Measurements from ENCODE around the gene WDR43. TPM values are rescaled to one million over a fixed set of nuclear protein-coding genes. Genes with fewer than 3 reads are reported as not detected.

Gene WDR43
- total and polyA plus RNA-seq, 3 experiments from 2014 or later = 40.0 to 186 (median 169) TPM

GRCh38 chr2:28904295-28904694 lies 9.8 kb downstream of the WDR43 start:
- Mint-ChIP-seq H3K27ac (no peak overlapping the region), H3K27me3 (no peaks in the 10 kb centered on the region), H3K4me1 (peaks cover 32 to 53% (median 48%) of the 10 kb centered on the region in 3 donors), H3K36me3 (peaks cover 0 to 72% (median 17%) of the 10 kb centered on the region in 3 donors), H3K9me3 (no peaks in the 10 kb centered on the region), H3K4me3 (no peak overlapping the region)
- Histone ChIP-seq H3K27me3 (ENCODE audit: insufficient read depth, low read length, poor library complexity, severe bottlenecking) (no peaks in the 10 kb centered on the region), H3K27ac (ENCODE audit: low read depth, low read length) (no peak overlapping the region), H3K4me1 (ENCODE audit: insufficient read depth, low read length) (peaks cover 3% of the 10 kb centered on the region), H3K36me3 (ENCODE audit: insufficient read depth, low read length) (peaks cover 28% of the 10 kb centered on the region), H3K4me3 (ENCODE audit: low read length) (no peak overlapping the region), H3K9me3 (ENCODE audit: low read length) (no peaks in the 10 kb centered on the region)
- DNase-seq = no peak
- ChIA-PET POLR2A (no interaction called here), CTCF (no interaction called here)

GRCh38 chr2:28904802-28905457 lies 10.5 kb downstream of the WDR43 start:
- no peaks in the 10 kb centered on the region for H3K9me3 ChIP-seq (ENCODE audit: low read length)
- Mint-ChIP-seq H3K27me3 (no peaks in the 10 kb centered on the region), H3K9me3 (no peaks in the 10 kb centered on the region), H3K4me3 (no peak overlapping the region), H3K36me3 (peaks cover 0 to 78% (median 19%) of the 10 kb centered on the region in 3 donors), H3K27ac (peak overlapping the region in 5 of 8 donors; percentile 0 to 82 (median 42)), H3K4me1 (peaks cover 25 to 53% (median 41%) of the 10 kb centered on the region in 3 donors)
- DNase-seq = no peak
- no peaks in the 10 kb centered on the region for H3K4me1 ChIP-seq (ENCODE audit: insufficient read depth, low read length)
- H3K4me3 ChIP-seq (ENCODE audit: low read length) = no peak overlapping the region
- no peak overlapping the region for H3K27ac ChIP-seq (ENCODE audit: low read depth, low read length)
- POLR2A ChIA-PET = no interaction called here
- H3K36me3 ChIP-seq (ENCODE audit: insufficient read depth, low read length) = peaks cover 34% of the 10 kb centered on the region
- CTCF ChIA-PET = no interaction called here
- no peaks in the 10 kb centered on the region for H3K27me3 ChIP-seq (ENCODE audit: insufficient read depth, low read length, poor library complexity, severe bottlenecking)

- no peaks in the 10 kb centered on the region for H3K27me3 Mint-ChIP-seq
- peak overlapping the region in 2 of 8 donors; percentile 0 to 48 for H3K27ac Mint-ChIP-seq
- H3K4me3 Mint-ChIP-seq = no peak overlapping the region
- H3K27ac ChIP-seq (ENCODE audit: low read depth, low read length) = no peak overlapping the region
- peaks cover 37% of the 10 kb centered on the region for H3K36me3 ChIP-seq (ENCODE audit: insufficient read depth, low read length)
- DNase-seq = no peak
- H3K9me3 Mint-ChIP-seq = no peaks in the 10 kb centered on the region
- H3K36me3 Mint-ChIP-seq = peaks cover 0 to 83% (median 23%) of the 10 kb centered on the region in 3 donors
- no peaks in the 10 kb centered on the region for H3K27me3 ChIP-seq (ENCODE audit: insufficient read depth, low read length, poor library complexity, severe bottlenecking)
- peaks cover 22 to 54% (median 37%) of the 10 kb centered on the region in 3 donors for H3K4me1 Mint-ChIP-seq
- POLR2A ChIA-PET = interaction anchor here (0.7 kb wide), 1 partner anchor 44 kb away, joined by 4 read pairs; no protein-coding TSS in a partner anchor
- no peak overlapping the region for H3K4me3 ChIP-seq (ENCODE audit: low read length)
- no peaks in the 10 kb centered on the region for H3K4me1 ChIP-seq (ENCODE audit: insufficient read depth, low read length)
- CTCF ChIA-PET = no interaction called here
- no peaks in the 10 kb centered on the region for H3K9me3 ChIP-seq (ENCODE audit: low read length)
Observed at GRCh38 chr2:28905533-28905932, 11.1 kb downstream of the WDR43 start.

GRCh38 chr2:28906376-28906775 lies 11.9 kb downstream of the WDR43 start:
- no peak overlapping the region for H3K27ac ChIP-seq (ENCODE audit: low read depth, low read length)
- no peak overlapping the region for H3K4me3 Mint-ChIP-seq
- H3K4me1 ChIP-seq (ENCODE audit: insufficient read depth, low read length) = no peaks in the 10 kb centered on the region
- H3K27ac Mint-ChIP-seq = peak overlapping the region in 1 of 8 donors; percentile 3
- H3K27me3 Mint-ChIP-seq = no peaks in the 10 kb centered on the region
- H3K9me3 Mint-ChIP-seq = no peaks in the 10 kb centered on the region
- ChIA-PET CTCF (no interaction called here), POLR2A (no interaction called here)
- peaks cover 0 to 82% (median 21%) of the 10 kb centered on the region in 3 donors for H3K36me3 Mint-ChIP-seq
- H3K36me3 ChIP-seq (ENCODE audit: insufficient read depth, low read length) = peaks cover 37% of the 10 kb centered on the region
- no peak for DNase-seq
- peaks cover 17 to 45% (median 29%) of the 10 kb centered on the region in 3 donors for H3K4me1 Mint-ChIP-seq
- no peaks in the 10 kb centered on the region for H3K9me3 ChIP-seq (ENCODE audit: low read length)
- no peak overlapping the region for H3K4me3 ChIP-seq (ENCODE audit: low read length)
- H3K27me3 ChIP-seq (ENCODE audit: insufficient read depth, low read length, poor library complexity, severe bottlenecking) = no peaks in the 10 kb centered on the region

- no peaks in the 10 kb centered on the region for H3K27me3 Mint-ChIP-seq
- no peak overlapping the region for H3K27ac ChIP-seq (ENCODE audit: low read depth, low read length)
- CTCF ChIA-PET = no interaction called here
- H3K36me3 ChIP-seq (ENCODE audit: insufficient read depth, low read length) = peaks cover 39% of the 10 kb centered on the region
- no peaks in the 10 kb centered on the region for H3K9me3 Mint-ChIP-seq
- H3K27me3 ChIP-seq (ENCODE audit: insufficient read depth, low read length, poor library complexity, severe bottlenecking) = no peaks in the 10 kb centered on the region
- H3K4me1 ChIP-seq (ENCODE audit: insufficient read depth, low read length) = no peaks in the 10 kb centered on the region
- H3K9me3 ChIP-seq (ENCODE audit: low read length) = no peaks in the 10 kb centered on the region
- POLR2A ChIA-PET = no interaction called here
- peaks cover 0 to 82% (median 21%) of the 10 kb centered on the region in 3 donors for H3K36me3 Mint-ChIP-seq
- peak overlapping the region in 3 of 8 donors; percentile 3 to 91 (median 34) for H3K27ac Mint-ChIP-seq
- peaks cover 17 to 42% (median 24%) of the 10 kb centered on the region in 3 donors for H3K4me1 Mint-ChIP-seq
- DNase-seq = no peak
- no peak overlapping the region for H3K4me3 Mint-ChIP-seq
- no peak overlapping the region for H3K4me3 ChIP-seq (ENCODE audit: low read length)
Observed at GRCh38 chr2:28906821-28907220, 12.4 kb downstream of the WDR43 start.

- Mint-ChIP-seq H3K36me3 (peaks cover 0 to 80% (median 19%) of the 10 kb centered on the region in 3 donors), H3K4me1 (peaks cover 16 to 33% (median 18%) of the 10 kb centered on the region in 3 donors), H3K27me3 (no peaks in the 10 kb centered on the region), H3K27ac (peak overlapping the region in 4 of 8 donors; percentile 1 to 42 (median 14)), H3K4me3 (no peak overlapping the region), H3K9me3 (no peaks in the 10 kb centered on the region)
- Histone ChIP-seq H3K4me1 (ENCODE audit: insufficient read depth, low read length) (no peaks in the 10 kb centered on the region), H3K9me3 (ENCODE audit: low read length) (no peaks in the 10 kb centered on the region), H3K4me3 (ENCODE audit: low read length) (no peak overlapping the region), H3K27me3 (ENCODE audit: insufficient read depth, low read length, poor library complexity, severe bottlenecking) (no peaks in the 10 kb centered on the region), H3K27ac (ENCODE audit: low read depth, low read length) (no peak overlapping the region), H3K36me3 (ENCODE audit: insufficient read depth, low read length) (peaks cover 46% of the 10 kb centered on the region)
- no peak for DNase-seq
- ChIA-PET POLR2A (no interaction called here), CTCF (no interaction called here)
Observed at GRCh38 chr2:28908172-28908571, 13.7 kb downstream of the WDR43 start.

- Mint-ChIP-seq H3K36me3 (peaks cover 0 to 81% (median 23%) of the 10 kb centered on the region in 3 donors), H3K4me3 (no peak overlapping the region), H3K27ac (peak overlapping the region in 1 of 8 donors; percentile 30), H3K27me3 (no peaks in the 10 kb centered on the region), H3K9me3 (no peaks in the 10 kb centered on the region), H3K4me1 (peaks cover 12 to 24% (median 12%) of the 10 kb centered on the region in 3 donors)
- ChIA-PET POLR2A (no interaction called here), CTCF (no interaction called here)
- H3K27ac ChIP-seq (ENCODE audit: low read depth, low read length) = no peak overlapping the region
- H3K9me3 ChIP-seq (ENCODE audit: low read length) = no peaks in the 10 kb centered on the region
- H3K4me3 ChIP-seq (ENCODE audit: low read length) = no peak overlapping the region
- H3K27me3 ChIP-seq (ENCODE audit: insufficient read depth, low read length, poor library complexity, severe bottlenecking) = no peaks in the 10 kb centered on the region
- H3K4me1 ChIP-seq (ENCODE audit: insufficient read depth, low read length) = no peaks in the 10 kb centered on the region
- no peak for DNase-seq
- peaks cover 48% of the 10 kb centered on the region for H3K36me3 ChIP-seq (ENCODE audit: insufficient read depth, low read length)
Observed at GRCh38 chr2:28909655-28910353, 15.3 kb downstream of the WDR43 start.

GRCh38 chr2:28915939-28916338 lies 21.5 kb downstream of the WDR43 start:
- ChIA-PET POLR2A (no interaction called here), CTCF (no interaction called here)
- Mint-ChIP-seq H3K36me3 (peaks cover 0 to 67% (median 16%) of the 10 kb centered on the region in 3 donors), H3K4me1 (peaks cover 6 to 8% (median 6%) of the 10 kb centered on the region in 3 donors), H3K9me3 (no peaks in the 10 kb centered on the region), H3K27me3 (no peaks in the 10 kb centered on the region), H3K27ac (peak overlapping the region in 1 of 8 donors; percentile 26), H3K4me3 (no peak overlapping the region)
- Histone ChIP-seq H3K4me1 (ENCODE audit: insufficient read depth, low read length) (no peaks in the 10 kb centered on the region), H3K27me3 (ENCODE audit: insufficient read depth, low read length, poor library complexity, severe bottlenecking) (no peaks in the 10 kb centered on the region), H3K9me3 (ENCODE audit: low read length) (no peaks in the 10 kb centered on the region), H3K36me3 (ENCODE audit: insufficient read depth, low read length) (peaks cover 38% of the 10 kb centered on the region), H3K4me3 (ENCODE audit: low read length) (no peak overlapping the region), H3K27ac (ENCODE audit: low read depth, low read length) (no peak overlapping the region)
- no peak for DNase-seq

All from CD8-positive, alpha-beta memory T cell (primary cell).